B cell (primary cell): ENCODE results near the gene NAPA.

Experiments
- EZH2 ChIP-seq: IDR thresholded peaks from 2 replicates; pipeline ENCODE4 v1.6.1; 2012; ENCODE audit warnings: borderline replicate concordance, low read depth, mild to moderate bottlenecking, moderate library complexity, low read length; ENCODE audit not compliant: insufficient read depth, poor library complexity, severe bottlenecking
- TF ChIP-seq, protein P1 (sequence below): fragments of 200-600 bp; IDR thresholded peaks from one replicate; pipeline ENCODE4 v1.8.0; 2022; ENCODE audit warnings: antibody characterized with exemption, mild to moderate bottlenecking

DNA sequence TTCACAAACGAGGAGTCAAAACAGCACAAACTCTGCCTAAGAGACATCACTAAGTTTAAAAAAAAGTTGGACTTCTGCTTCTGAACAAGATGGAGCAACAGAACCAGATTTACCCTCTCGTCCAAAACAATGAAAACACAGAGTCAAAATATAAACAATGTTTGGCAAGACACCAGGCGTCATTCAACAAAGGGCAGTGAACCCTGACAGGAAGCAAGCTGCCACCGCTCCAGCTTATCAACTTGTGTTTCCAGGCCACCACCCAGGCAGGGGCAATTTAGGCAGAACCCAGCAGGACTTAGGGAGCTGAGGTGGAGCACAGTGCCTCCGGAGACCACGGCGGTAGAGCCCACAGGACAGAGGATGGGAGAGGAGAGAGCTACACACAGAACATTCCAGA lies 8.6 kb upstream of the NAPA start:
- TF ChIP-seq, protein P1, sequence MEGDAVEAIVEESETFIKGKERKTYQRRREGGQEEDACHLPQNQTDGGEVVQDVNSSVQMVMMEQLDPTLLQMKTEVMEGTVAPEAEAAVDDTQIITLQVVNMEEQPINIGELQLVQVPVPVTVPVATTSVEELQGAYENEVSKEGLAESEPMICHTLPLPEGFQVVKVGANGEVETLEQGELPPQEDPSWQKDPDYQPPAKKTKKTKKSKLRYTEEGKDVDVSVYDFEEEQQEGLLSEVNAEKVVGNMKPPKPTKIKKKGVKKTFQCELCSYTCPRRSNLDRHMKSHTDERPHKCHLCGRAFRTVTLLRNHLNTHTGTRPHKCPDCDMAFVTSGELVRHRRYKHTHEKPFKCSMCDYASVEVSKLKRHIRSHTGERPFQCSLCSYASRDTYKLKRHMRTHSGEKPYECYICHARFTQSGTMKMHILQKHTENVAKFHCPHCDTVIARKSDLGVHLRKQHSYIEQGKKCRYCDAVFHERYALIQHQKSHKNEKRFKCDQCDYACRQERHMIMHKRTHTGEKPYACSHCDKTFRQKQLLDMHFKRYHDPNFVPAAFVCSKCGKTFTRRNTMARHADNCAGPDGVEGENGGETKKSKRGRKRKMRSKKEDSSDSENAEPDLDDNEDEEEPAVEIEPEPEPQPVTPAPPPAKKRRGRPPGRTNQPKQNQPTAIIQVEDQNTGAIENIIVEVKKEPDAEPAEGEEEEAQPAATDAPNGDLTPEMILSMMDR: no peak
- TF ChIP-seq EZH2: no peak
